GM19193 (cell line): Measurements from ENCODE around the gene VPS8.

Experiments used
- POLR2A ChIP-seq: IDR thresholded peaks from 4 replicates; pipeline ENCODE4 v1.6.1; 2011; ENCODE audit not compliant: insufficient read depth, insufficient read length; ENCODE audit errors: extremely low read depth

Gene VPS8

DNA sequence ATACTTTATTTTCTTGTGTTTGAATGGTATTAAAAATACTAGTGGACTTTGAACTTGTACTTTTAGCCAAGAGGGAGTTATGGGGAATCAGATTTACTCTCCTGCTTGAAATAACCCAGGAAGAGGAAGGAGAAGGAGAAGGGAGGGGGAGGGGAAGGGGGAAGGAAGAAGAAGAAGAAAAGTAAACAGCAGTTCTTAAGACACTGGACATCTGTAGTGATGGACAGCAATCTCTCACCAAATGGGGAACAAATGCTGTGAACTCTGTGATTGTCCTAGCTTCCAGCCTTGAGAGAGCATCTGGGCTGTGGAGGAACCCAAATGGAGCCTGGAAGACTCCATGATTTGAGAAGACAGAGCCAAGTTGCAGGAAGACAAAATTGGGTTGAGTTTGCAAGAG, 52.0 kb downstream of the VPS8 start:
- no peak for TF ChIP-seq POLR2A

- TF ChIP-seq POLR2A = no peak
Observed at GRCh38 chr3:184868477-184868876, 56.5 kb downstream of the VPS8 start.

DNA sequence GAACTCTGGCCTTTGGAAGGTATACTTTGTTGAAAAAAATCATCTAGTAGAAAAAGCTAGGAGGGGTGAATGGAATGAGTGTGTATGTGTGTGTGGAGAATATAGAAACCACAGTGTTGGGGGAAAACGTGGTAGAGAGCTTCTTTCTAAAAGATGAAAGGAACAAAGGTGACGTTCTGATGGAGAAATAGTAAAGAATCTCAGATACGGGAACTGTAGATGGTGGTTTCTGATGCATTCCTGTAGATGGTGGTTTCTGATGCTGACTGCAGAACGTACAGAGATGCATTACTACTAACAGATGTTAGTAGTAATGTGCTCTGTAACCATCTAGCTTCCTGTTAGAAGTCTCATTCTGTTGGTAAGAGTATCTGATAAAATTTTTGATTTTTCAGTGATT, 60.2 kb downstream of the VPS8 start:
- no peak for TF ChIP-seq POLR2A

DNA sequence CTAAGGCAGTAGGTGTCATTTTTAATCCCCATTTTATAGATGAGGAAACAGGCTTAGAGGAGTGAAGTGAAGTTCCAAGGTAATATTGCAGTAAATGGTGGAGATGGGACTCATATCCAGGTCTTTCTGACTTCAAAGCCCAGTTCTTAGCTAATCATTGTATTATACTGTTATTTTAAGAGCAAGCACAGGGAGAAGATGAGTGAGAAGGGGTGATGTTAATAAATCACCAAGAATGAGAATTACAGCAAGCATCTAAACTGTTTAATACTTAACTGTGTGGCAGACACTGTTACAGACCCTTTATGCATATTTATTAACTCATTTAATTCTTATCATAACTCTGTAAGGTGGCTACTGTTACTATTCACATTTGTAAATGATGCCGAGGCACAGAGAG, 61.2 kb downstream of the VPS8 start:
- TF ChIP-seq POLR2A = no peak

- TF ChIP-seq POLR2A = no peak
Observed at GRCh38 chr3:184874709-184875644, 63.0 kb downstream of the VPS8 start.

DNA sequence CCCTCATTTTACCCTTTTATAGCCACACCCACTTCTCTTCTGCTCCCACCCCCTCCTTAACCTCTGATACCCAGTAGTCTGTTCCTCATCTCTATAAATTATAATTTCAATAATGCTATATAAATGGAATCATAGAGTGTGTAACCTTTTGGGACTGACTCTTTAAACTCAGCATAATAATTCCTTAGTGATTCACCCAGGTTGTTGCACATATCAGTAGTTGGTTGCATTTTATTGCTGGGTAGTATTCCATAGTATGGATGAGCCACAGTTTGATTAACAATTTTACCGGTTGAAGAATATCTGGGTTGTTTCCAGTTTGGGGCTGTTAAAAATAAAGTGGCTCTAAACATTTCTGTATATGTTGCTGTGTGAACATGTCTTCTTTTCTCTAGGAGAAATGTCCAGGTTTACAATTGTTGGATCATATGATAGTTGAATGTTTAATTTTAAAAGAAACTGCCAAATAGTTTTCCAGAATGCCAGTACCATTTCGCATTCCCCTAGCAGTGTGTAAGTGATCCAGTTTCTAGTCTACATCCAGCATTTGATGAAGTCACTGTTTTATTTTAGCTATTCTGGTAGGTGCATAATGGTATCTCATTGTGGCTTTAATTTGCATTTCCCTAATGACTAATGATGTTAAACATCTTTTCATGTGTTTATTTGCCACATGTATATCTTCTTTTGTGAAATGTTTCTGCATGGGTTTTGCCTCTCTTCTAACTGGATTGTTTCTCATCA, 68.5 kb downstream of the VPS8 start:
- no peak for TF ChIP-seq POLR2A

DNA sequence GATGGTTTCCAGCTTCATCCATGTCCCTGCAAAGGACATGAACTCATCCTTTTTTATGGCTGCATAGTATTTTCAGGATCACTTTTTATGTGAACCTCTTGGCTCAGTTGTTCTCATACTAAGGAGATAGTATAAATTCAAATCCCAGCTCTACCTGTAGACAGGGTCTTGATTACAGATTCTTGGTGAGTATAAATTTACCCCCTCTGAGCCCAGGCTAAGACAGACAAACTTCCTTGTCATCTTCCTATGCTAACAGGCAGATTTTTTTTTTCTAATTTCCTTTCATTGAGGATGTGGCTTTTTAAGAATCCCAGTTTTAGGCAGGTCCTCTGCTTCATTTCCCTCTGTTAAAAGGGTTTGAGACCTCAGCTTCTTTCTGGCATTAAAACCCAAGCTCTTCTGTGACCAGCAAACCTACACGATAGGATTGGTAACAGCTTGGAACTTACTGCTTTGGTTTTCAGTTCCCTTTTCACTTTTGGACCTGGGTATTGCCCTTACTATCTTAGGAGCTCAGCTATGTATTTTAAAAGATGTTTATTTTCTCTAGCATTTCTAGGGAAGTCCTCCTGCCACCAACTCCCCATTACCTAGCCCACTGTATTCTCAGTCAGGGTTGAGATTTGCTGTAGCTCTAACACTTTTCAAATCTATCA, 72.5 kb downstream of the VPS8 start:
- no peak for TF ChIP-seq POLR2A

GRCh38 chr3:184885112-184885511, 73.1 kb downstream of the VPS8 start:
- TF ChIP-seq POLR2A = no peak

- TF ChIP-seq POLR2A = no peak
Observed at GRCh38 chr3:184887574-184887973, 75.6 kb downstream of the VPS8 start.

- no peak for TF ChIP-seq POLR2A
Observed at GRCh38 chr3:184889312-184889904, 77.4 kb downstream of the VPS8 start.

DNA sequence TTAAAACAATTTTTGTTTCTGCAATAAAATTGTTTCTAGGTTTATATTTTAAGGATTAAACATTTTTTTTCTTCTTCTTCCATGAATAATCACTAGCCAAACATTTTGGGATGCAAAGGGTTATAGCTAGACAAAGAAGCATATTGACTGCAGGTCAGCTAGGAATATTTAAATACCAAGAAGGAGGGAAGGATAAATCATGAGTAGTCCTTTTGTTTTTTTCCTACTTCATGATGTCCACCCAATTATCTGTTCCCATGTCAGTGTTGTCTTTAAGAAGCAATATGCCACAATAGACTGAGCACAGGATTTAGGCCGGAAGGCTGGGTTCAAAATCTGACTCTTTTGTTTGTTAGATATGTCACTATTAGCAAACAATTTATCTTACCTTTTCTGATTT, 82.1 kb downstream of the VPS8 start:
- no peak for TF ChIP-seq POLR2A

DNA sequence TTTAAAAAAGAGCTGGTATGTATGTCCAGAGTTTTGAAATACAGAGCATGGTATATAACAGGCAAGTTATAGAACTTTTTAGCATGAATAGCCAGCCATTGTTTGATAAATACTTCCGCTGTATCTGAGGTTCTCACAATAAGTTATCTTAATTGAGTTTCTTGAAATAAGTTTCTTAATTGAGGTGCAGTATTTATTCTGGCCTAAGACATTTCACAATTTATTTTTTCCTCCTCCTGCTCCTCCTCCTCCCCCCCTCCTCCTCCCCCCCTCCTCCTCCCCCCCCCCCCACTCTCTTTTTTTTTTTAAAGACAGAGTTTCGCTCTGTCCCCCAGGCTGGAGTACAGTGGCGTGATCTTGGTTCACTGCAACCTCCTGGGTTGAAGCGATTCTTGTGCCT, 83.4 kb downstream of the VPS8 start:
- no peak for TF ChIP-seq POLR2A

GRCh38 chr3:184896336-184896735, 84.4 kb downstream of the VPS8 start:
- no peak for TF ChIP-seq POLR2A

- no peak for TF ChIP-seq POLR2A
Observed at GRCh38 chr3:184899953-184900595, 88.1 kb downstream of the VPS8 start.

- TF ChIP-seq POLR2A = no peak
Observed at GRCh38 chr3:184907681-184908649, 96.0 kb downstream of the VPS8 start.
